KMS-11 (cell line): ENCODE data around the gene ZSCAN32.

Source experiments
- H2AFZ ChIP-seq: fragments of 200-600 bp; sonication (generic); 2 replicates; pipeline ENCODE4 v1.6.1; 2016; ENCODE audit warnings: antibody characterized with exemption, mixed run types, low read depth
- H3K27ac ChIP-seq: fragments of 200-600 bp; sonication (generic); 2 replicates; pipeline ENCODE4 v1.6.1; 2016; ENCODE audit warnings: mild to moderate bottlenecking, mixed run types
- H3K27me3 ChIP-seq: fragments of 200-600 bp; sonication (generic); 2 replicates; pipeline ENCODE4 v1.6.1; 2017; ENCODE audit warnings: mild to moderate bottlenecking, low read depth, mixed run types, moderate library complexity; ENCODE audit not compliant: insufficient read depth
- H3K36me3 ChIP-seq: fragments of 200-600 bp; sonication (generic); 2 replicates; pipeline ENCODE4 v1.6.1; 2017; ENCODE audit warnings: mild to moderate bottlenecking, mixed run types; ENCODE audit not compliant: insufficient read depth
- H3K4me1 ChIP-seq: fragments of 200-600 bp; sonication (generic); 2 replicates; pipeline ENCODE4 v1.6.1; 2016; ENCODE audit warnings: mild to moderate bottlenecking, low read depth, mixed run types; ENCODE audit not compliant: poor library complexity, severe bottlenecking
- H3K4me2 ChIP-seq: fragments of 200-600 bp; sonication (generic); 2 replicates; pipeline ENCODE4 v1.7.0; 2016; ENCODE audit warnings: mild to moderate bottlenecking, mixed run types
- H3K4me3 ChIP-seq: fragments of 200-600 bp; sonication (generic); IDR thresholded peaks from 2 replicates; pipeline ENCODE4 v1.6.1; 2017; ENCODE audit warnings: low read depth, low read length, mixed read lengths; ENCODE audit not compliant: insufficient read depth
- H3K79me2 ChIP-seq: fragments of 200-600 bp; sonication (generic); 2 replicates; pipeline ENCODE4 v1.6.1; 2016; ENCODE audit warnings: low read depth, mixed run types; ENCODE audit not compliant: insufficient read depth
- H3K9ac ChIP-seq: fragments of 200-600 bp; sonication (generic); 2 replicates; pipeline ENCODE4 v1.6.1; 2016; ENCODE audit warnings: mild to moderate bottlenecking, mixed run types
- H4K20me1 ChIP-seq: fragments of 200-600 bp; sonication (generic); 2 replicates; pipeline ENCODE4 v1.6.1; 2016; ENCODE audit warnings: mild to moderate bottlenecking, mixed run types; ENCODE audit not compliant: insufficient read depth
- TF ChIP-seq, protein P1 (sequence below): fragments of 200-600 bp; sonication (generic); conservative IDR thresholded peaks from 2 replicates; pipeline ENCODE4 v1.6.1; 2017; ENCODE audit warnings: low read depth, mild to moderate bottlenecking, antibody characterized with exemption, low read length, moderate library complexity, mixed read lengths

Gene ZSCAN32

DNA sequence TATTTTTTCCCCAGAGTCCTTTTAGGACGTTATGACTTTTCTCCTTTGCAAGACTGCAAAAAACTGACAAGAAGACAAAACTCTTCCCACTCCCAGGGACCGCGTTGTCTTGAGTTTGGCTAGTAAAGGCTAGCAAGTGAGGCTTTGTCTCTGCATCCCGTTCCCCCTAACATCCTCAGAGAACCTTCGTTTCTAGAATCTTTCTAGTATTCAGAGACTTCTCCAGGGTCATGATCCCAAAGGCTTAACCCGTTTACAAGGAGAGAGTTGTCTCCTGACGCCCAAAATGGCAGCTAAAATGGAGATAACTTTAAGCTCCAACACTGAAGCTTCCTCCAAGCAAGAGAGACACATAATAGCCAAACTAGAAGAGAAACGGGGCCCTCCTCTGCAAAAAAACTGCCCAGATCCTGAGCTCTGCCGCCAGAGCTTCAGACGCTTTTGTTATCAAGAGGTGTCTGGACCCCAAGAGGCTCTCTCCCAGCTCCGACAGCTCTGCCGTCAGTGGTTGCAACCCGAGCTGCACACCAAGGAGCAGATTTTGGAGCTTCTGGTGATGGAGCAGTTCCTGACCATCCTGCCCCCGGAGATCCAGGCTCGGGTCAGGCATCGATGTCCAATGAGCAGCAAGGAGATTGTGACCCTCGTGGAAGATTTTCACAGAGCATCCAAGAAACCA is 1.1 kb upstream of the ZSCAN32 start:
- Histone ChIP-seq H3K27me3 (no peaks in the 10 kb centered on the region), H3K4me1 (peaks cover 14% of the 10 kb centered on the region), H4K20me1 (no peaks in the 10 kb centered on the region), H3K79me2 (peaks cover 32% of the 10 kb centered on the region), H3K36me3 (peaks cover 18% of the 10 kb centered on the region; the same call in 1 of the 2 replicates), H3K4me3 (no peak overlapping the region), H3K4me2 (peak overlapping the region; percentile 92), H3K27ac (peak overlapping the region; percentile 60), H2AFZ (peak overlapping the region; percentile 35), H3K9ac (peak overlapping the region; percentile 48)
- TF ChIP-seq, protein P1, sequence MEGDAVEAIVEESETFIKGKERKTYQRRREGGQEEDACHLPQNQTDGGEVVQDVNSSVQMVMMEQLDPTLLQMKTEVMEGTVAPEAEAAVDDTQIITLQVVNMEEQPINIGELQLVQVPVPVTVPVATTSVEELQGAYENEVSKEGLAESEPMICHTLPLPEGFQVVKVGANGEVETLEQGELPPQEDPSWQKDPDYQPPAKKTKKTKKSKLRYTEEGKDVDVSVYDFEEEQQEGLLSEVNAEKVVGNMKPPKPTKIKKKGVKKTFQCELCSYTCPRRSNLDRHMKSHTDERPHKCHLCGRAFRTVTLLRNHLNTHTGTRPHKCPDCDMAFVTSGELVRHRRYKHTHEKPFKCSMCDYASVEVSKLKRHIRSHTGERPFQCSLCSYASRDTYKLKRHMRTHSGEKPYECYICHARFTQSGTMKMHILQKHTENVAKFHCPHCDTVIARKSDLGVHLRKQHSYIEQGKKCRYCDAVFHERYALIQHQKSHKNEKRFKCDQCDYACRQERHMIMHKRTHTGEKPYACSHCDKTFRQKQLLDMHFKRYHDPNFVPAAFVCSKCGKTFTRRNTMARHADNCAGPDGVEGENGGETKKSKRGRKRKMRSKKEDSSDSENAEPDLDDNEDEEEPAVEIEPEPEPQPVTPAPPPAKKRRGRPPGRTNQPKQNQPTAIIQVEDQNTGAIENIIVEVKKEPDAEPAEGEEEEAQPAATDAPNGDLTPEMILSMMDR = no peak

GRCh38 chr16:3400446-3400778 is 392 bp downstream of the ZSCAN32 start:
- TF ChIP-seq, protein P1 = no peak
- no peaks in the 10 kb centered on the region for H4K20me1 ChIP-seq
- H3K79me2 ChIP-seq = peaks cover 32% of the 10 kb centered on the region
- no peak overlapping the region for H3K4me3 ChIP-seq
- peaks cover 14% of the 10 kb centered on the region for H3K4me1 ChIP-seq
- H3K9ac ChIP-seq = peak overlapping the region; percentile 59
- H3K36me3 ChIP-seq = peaks cover 30% of the 10 kb centered on the region; the same call in 1 of the 2 replicates
- peak overlapping the region; percentile 34; the same call in 1 of the 2 replicates for H3K27ac ChIP-seq
- peak overlapping the region; percentile 87 for H2AFZ ChIP-seq
- H3K27me3 ChIP-seq = no peaks in the 10 kb centered on the region
- H3K4me2 ChIP-seq = peak overlapping the region; percentile 84

DNA sequence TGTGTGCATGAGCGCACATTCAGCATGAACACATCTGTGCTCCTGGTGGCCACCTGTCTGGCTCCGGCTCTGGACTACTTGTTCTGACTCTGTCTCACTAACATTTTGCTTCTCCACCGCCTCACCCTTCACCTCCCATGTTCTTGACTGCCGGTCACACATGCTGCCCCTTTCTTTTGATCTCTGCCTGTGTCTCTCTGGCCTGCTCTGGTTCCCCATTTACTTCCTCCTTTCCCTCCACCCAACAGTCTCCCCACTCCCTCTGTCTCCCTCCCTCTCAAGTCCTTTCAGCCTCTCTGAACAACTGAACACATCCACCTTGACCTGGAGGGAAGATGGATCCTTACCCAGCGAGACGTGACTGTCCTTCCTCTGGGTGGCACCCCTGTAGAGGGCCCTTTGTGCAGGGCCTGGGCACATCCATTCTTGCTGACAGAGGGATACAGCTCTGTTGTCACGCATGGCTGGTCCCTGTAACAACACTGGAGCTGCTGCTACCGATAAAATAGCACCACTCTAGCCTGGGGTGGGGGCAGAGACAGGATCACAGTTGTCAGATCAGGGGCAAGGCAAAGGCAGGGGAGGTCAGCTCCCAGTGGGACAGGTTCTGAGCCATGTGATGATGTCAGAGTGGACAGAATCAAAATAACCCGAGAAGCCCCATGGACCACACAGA is 11.0 kb downstream of the ZSCAN32 start:
- Histone ChIP-seq H3K9ac (no peak overlapping the region), H3K79me2 (no peaks in the 10 kb centered on the region; the same call in 1 of the 2 replicates), H4K20me1 (no peaks in the 10 kb centered on the region), H2AFZ (no peak overlapping the region), H3K4me1 (no peaks in the 10 kb centered on the region), H3K27me3 (no peaks in the 10 kb centered on the region), H3K27ac (no peak overlapping the region), H3K36me3 (peaks cover 13% of the 10 kb centered on the region; the same call in 1 of the 2 replicates), H3K4me2 (no peak overlapping the region), H3K4me3 (no peak overlapping the region)
- TF ChIP-seq, protein P1 = no peak

- Histone ChIP-seq H3K4me2 (no peak overlapping the region), H4K20me1 (no peaks in the 10 kb centered on the region), H3K27ac (no peak overlapping the region), H3K9ac (no peak overlapping the region), H3K27me3 (no peaks in the 10 kb centered on the region), H3K79me2 (no peaks in the 10 kb centered on the region; the same call in 1 of the 2 replicates), H3K4me1 (no peaks in the 10 kb centered on the region), H3K36me3 (peaks cover 15% of the 10 kb centered on the region; the same call in 1 of the 2 replicates), H3K4me3 (no peak overlapping the region), H2AFZ (no peak overlapping the region)
- TF ChIP-seq, protein P1 = no peak
Observed at GRCh38 chr16:3388325-3388724, 12.5 kb downstream of the ZSCAN32 start.
